Measurements from ENCODE around the gene TRIM14.
A peak's percentile ranks its signal among the peaks of the same experiment; 100 is the strongest.
"Not testable (repeated sequence)": the region's sequence is repeated elsewhere in the genome, so short reads cannot be mapped to it uniquely, and the experiment has no call there.

TRIM14 gene

GRCh38 chr9:98127226-98127625 is 8.2 kb upstream of the TRIM14 start:
- no peaks in the 10 kb centered on the region for H3K79me2 ChIP-seq (ENCODE audit: insufficient read depth, low read length)
- H3F3A ChIP-seq (ENCODE audit: low read depth) = no peaks in the 10 kb centered on the region
- TF ChIP-seq EZH2phosphoT487 (IDR thresholded peaks at IDR 0.05; ENCODE audit: borderline replicate concordance) = no peak
- no peak for TF ChIP-seq CTCF (conservative IDR thresholded peaks at IDR 0.05; ENCODE audit: low read length)
- no peaks in the 10 kb centered on the region for H3K9me3 ChIP-seq (ENCODE audit: insufficient read depth, low read depth, low read length)
- no peaks in the 10 kb centered on the region for H4K20me1 ChIP-seq (ENCODE audit: insufficient read depth, low read length, poor library complexity, severe bottlenecking)
- peaks cover 3% of the 10 kb centered on the region for H3K4me1 ChIP-seq (ENCODE audit: insufficient read depth, low read length, poor library complexity, severe bottlenecking)
- no peaks in the 10 kb centered on the region for H3K36me3 ChIP-seq (ENCODE audit: insufficient read depth, low read length)
- H2AFZ ChIP-seq (ENCODE audit: low read length) = no peak overlapping the region
- no peaks in the 10 kb centered on the region for H3K27me3 ChIP-seq (ENCODE audit: insufficient read depth, low read length, poor library complexity, severe bottlenecking)
- H3K4me3 ChIP-seq (ENCODE audit: low read length, poor library complexity, severe bottlenecking) = no peak overlapping the region
- no peaks in the 10 kb centered on the region for H3K9me2 ChIP-seq (replicated peaks; ENCODE audit: low read depth, low read length)
- H3K4me2 ChIP-seq (ENCODE audit: low read depth, low read length, poor library complexity, severe bottlenecking) = no peak overlapping the region
- no peak overlapping the region for H3K9ac ChIP-seq (ENCODE audit: low read depth, low read length, poor library complexity, severe bottlenecking)

GRCh38 chr9:98124637-98125426 is 5.8 kb upstream of the TRIM14 start:
- no peaks in the 10 kb centered on the region for H3K27me3 ChIP-seq (ENCODE audit: insufficient read depth, low read length, poor library complexity, severe bottlenecking)
- TF ChIP-seq EZH2phosphoT487 (IDR thresholded peaks at IDR 0.05; ENCODE audit: borderline replicate concordance) = no peak
- TF ChIP-seq CTCF (conservative IDR thresholded peaks at IDR 0.05; ENCODE audit: low read length) = no peak
- H3F3A ChIP-seq (ENCODE audit: low read depth) = no peaks in the 10 kb centered on the region
- H3K9me3 ChIP-seq (ENCODE audit: insufficient read depth, low read depth, low read length) = no peaks in the 10 kb centered on the region
- H3K9ac ChIP-seq (ENCODE audit: low read depth, low read length, poor library complexity, severe bottlenecking) = no peak overlapping the region
- H3K4me2 ChIP-seq (ENCODE audit: low read depth, low read length, poor library complexity, severe bottlenecking) = no peak overlapping the region
- no peaks in the 10 kb centered on the region for H3K9me2 ChIP-seq (replicated peaks; ENCODE audit: low read depth, low read length)
- H3K4me1 ChIP-seq (ENCODE audit: insufficient read depth, low read length, poor library complexity, severe bottlenecking) = peaks cover 26% of the 10 kb centered on the region
- no peaks in the 10 kb centered on the region for H3K79me2 ChIP-seq (ENCODE audit: insufficient read depth, low read length)
- H4K20me1 ChIP-seq (ENCODE audit: insufficient read depth, low read length, poor library complexity, severe bottlenecking) = no peaks in the 10 kb centered on the region
- H2AFZ ChIP-seq (ENCODE audit: low read length) = no peak overlapping the region
- H3K36me3 ChIP-seq (ENCODE audit: insufficient read depth, low read length) = no peaks in the 10 kb centered on the region
- H3K4me3 ChIP-seq (ENCODE audit: low read length, poor library complexity, severe bottlenecking) = no peak overlapping the region

GRCh38 chr9:98124091-98124490 is 5.1 kb upstream of the TRIM14 start:
- not testable (repeated sequence) for H4K20me1 ChIP-seq (ENCODE audit: insufficient read depth, low read length, poor library complexity, severe bottlenecking); H3K27me3 ChIP-seq (ENCODE audit: insufficient read depth, low read length, poor library complexity, severe bottlenecking); H3K9me3 ChIP-seq (ENCODE audit: insufficient read depth, low read depth, low read length); H3K36me3 ChIP-seq (ENCODE audit: insufficient read depth, low read length); H3F3A ChIP-seq (ENCODE audit: low read depth); H3K4me2 ChIP-seq (ENCODE audit: low read depth, low read length, poor library complexity, severe bottlenecking); H3K9ac ChIP-seq (ENCODE audit: low read depth, low read length, poor library complexity, severe bottlenecking); H2AFZ ChIP-seq (ENCODE audit: low read length); H3K79me2 ChIP-seq (ENCODE audit: insufficient read depth, low read length); H3K4me3 ChIP-seq (ENCODE audit: low read length, poor library complexity, severe bottlenecking); H3K9me2 ChIP-seq (replicated peaks; ENCODE audit: low read depth, low read length)
- peaks cover 29% of the 10 kb centered on the region for H3K4me1 ChIP-seq (ENCODE audit: insufficient read depth, low read length, poor library complexity, severe bottlenecking)

- Histone ChIP-seq H3K9ac (ENCODE audit: low read depth, low read length, poor library complexity, severe bottlenecking) (no peak overlapping the region), H3K4me1 (ENCODE audit: insufficient read depth, low read length, poor library complexity, severe bottlenecking) (peaks cover 41% of the 10 kb centered on the region), H3K4me3 (ENCODE audit: low read length, poor library complexity, severe bottlenecking) (no peak overlapping the region), H3K79me2 (ENCODE audit: insufficient read depth, low read length) (peaks cover 6% of the 10 kb centered on the region; the same call in 1 of the 2 replicates), H3K9me2 (replicated peaks; ENCODE audit: low read depth, low read length) (no peaks in the 10 kb centered on the region), H3K9me3 (ENCODE audit: insufficient read depth, low read depth, low read length) (no peaks in the 10 kb centered on the region), H3F3A (ENCODE audit: low read depth) (0 out of 2 replicates have a peak, but pooled peaks cover 3% of the 10 kb centered on the region), H3K4me2 (ENCODE audit: low read depth, low read length, poor library complexity, severe bottlenecking) (peak overlapping the region; percentile 22), H3K27me3 (ENCODE audit: insufficient read depth, low read length, poor library complexity, severe bottlenecking) (no peaks in the 10 kb centered on the region), H3K36me3 (ENCODE audit: insufficient read depth, low read length) (no peaks in the 10 kb centered on the region), H4K20me1 (ENCODE audit: insufficient read depth, low read length, poor library complexity, severe bottlenecking) (no peaks in the 10 kb centered on the region), H2AFZ (ENCODE audit: low read length) (no peak overlapping the region)
- TF ChIP-seq EZH2phosphoT487 (IDR thresholded peaks at IDR 0.05; ENCODE audit: borderline replicate concordance) = no peak
- no peak for TF ChIP-seq CTCF (conservative IDR thresholded peaks at IDR 0.05; ENCODE audit: low read length)
Measured at GRCh38 chr9:98121058-98121457, 2.0 kb upstream of the TRIM14 start.
